NCI-H146 treated with DMSO at 0.1 percent for 48 hours (cell line): Measurements from ENCODE around the gene INSIG2.

Experiments used
- DNase-seq: peaks from one replicate; lab custom pipeline; 2025; ENCODE audit not compliant: unreplicated experiment; lab: John Stamatoyannopoulos, UW

The INSIG2 gene

DNA sequence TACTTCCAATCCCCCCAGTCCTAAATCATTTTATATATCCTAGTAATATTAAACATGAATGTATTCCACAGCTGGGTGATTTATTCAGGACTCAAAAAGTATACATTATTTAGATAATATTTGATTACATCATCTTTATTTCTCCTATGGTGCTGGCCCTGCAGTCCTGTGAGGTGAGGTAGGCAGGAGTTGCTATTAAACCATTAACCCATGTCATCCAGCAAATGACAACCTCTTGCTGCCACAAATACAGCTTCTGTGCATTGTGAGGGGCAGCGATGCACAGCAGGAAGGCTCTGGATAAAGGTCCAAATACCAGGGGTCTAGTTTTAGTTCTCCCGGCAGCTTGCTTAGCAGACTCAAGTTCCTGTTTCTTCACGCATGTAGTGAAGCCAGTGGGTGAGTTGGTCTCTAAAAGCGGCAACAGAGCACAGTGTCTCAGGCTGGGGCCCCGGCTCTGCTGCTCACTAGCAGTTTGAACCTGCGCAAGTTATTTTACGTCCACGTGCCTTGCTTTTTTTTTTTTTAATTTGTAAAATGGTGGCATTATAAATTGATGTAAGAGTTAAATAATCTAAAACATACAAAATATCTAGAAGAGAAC, 36.1 kb downstream of the INSIG2 start:
- no peak for DNase-seq

DNA sequence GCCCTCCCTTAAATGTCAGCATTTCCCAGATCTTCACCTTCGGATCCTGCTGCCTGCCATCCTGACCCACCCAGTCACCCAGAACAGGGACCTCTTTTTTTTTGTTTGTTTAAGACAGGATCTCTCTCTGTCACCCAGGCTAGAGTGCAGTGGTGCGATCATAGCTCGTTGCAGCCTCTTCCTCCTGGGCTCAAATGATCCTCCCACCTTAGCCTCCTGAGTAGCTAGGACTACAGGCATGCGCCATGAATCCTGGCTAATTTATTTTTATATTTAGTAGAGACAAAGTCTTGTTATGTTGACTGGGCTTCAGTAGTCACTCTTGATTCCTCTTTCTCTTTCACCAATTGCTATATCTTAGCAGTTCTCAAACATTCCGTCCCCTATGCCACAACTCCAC, 39.0 kb downstream of the INSIG2 start:
- no peak for DNase-seq

DNA sequence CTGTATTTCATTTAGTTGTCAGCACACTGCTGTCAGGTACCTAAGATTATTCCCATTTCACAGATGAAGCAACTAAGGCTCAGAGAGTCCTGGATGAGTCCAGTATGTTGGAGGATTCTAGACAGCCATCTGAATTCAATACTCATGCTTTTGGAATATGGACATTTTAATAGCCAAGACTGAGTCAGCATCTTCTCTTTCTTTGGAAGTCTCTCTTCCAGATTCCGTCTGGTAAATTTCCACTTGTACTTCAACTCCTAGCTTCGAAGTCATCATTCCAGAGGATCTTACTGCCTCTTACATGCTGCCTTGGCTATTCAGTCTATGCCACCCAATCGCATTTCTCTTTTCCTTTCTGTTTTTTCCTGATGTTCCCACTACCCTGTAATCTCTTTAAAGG, 40.6 kb downstream of the INSIG2 start:
- no peak for DNase-seq

DNA sequence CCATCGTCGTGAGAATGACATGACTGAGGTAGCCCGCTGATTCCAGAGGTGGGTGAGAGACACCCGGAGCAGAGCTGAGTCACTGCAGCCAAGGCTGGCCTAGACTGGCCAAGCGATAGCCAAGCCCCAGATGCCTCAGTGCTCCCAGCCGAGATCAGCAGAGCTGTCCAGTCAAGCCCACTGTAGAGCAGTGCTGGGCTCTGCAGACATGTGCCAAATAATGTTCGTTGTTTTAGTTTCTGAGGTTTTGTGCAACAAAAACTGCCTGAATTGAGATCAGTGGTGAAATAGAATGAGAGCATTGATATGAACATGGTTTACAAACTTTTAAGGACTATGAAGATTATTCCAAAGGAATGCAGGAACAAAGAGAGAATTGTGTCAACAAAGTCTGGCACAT, 42.1 kb downstream of the INSIG2 start:
- DNase-seq: no peak

DNA sequence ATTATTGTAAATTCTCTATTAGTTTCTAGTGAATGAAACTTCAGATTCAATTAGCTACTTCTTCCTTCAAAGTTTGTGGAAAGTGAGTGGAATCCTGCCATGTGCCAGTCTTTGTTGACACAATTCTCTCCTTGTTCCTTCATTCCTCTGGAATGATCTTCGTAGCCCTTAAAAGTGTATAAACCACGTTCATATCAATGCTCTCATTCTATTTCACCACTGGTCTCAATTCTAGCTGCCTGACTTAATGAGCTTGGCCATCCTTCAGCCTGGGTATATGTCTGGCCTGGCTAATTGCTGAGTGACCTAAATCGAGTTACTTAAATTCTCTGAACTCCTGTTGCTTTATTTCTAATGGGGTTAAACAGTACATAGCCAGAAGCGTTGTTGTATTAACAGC, 43.5 kb downstream of the INSIG2 start:
- DNase-seq: no peak

DNA sequence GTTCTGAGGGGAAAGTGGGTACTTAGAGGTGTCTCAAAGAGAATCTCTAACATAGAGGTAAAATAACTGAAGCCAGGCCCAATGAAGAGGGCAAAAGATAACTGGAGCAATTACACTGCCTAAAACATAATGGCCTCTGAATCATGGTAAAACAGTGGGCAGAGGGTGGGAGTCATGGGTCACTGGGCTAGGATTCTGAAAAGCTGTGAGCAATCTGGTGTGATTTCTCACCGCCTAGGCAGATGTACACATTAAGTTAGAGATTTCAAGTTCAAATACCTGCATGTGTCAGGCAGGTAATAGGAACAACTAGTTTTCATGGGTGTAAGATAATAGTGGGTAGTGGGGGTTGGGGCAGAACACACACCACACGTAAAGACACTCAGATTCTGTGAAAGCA, 45.6 kb downstream of the INSIG2 start:
- DNase-seq: no peak

DNA sequence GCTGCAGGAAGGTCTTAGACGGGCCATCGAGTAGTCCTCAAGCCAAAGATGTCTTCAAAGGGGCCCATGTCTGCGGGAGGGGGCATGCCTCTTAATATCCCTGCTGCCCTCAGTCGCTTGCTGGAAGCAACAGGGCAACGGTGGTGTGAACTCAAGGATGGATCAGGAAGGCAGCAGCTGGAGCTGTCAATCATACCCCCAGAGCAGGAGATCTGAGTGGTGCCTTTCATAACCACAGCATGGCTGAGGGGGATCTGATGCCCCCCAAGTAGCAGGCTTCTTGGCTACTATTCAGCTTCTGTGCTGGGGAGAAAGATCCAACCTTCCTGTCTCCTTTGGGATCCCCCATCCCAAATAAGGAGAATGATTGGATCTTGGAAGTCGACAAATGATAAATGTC, 46.4 kb downstream of the INSIG2 start:
- DNase-seq: no peak

DNA sequence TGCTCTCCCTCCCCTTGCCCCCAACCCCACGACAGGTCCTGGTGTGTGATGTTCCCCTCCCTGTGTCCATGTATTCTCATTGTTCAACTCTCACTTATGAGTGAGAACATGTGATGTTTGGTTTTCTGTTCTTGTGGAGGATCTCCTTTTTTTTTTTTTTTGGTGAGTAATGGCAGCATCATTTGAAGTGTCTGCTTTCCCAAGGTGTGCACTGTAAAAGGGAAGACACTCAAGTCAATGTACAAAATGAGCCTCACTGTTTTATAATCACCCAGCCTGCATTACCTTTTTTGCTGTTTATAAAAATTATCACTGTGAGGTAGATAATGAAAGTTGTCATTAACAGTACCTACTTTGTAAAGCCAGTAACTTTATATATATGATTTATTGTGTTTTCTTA, 56.9 kb downstream of the INSIG2 start:
- no peak for DNase-seq

DNA sequence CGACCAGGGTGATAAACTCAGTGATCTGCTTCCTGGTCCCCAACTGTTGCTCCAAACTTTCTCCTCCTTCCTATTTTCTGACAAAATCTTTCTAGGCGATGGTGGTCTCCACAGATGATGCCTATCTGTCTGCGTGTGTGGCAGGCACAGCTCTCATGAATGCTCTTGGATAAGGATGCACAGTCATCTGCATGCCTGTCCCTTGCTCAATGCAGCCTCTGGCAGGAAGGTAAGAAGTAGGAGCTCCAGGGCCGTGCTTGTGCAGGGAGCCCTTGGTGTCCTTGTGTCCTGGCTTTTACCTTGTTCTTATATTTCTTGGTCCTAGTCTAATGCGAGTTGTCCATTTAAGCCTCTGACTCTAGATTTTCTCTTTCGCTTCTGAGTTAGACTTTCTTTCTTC, 57.5 kb downstream of the INSIG2 start:
- DNase-seq: no peak

DNA sequence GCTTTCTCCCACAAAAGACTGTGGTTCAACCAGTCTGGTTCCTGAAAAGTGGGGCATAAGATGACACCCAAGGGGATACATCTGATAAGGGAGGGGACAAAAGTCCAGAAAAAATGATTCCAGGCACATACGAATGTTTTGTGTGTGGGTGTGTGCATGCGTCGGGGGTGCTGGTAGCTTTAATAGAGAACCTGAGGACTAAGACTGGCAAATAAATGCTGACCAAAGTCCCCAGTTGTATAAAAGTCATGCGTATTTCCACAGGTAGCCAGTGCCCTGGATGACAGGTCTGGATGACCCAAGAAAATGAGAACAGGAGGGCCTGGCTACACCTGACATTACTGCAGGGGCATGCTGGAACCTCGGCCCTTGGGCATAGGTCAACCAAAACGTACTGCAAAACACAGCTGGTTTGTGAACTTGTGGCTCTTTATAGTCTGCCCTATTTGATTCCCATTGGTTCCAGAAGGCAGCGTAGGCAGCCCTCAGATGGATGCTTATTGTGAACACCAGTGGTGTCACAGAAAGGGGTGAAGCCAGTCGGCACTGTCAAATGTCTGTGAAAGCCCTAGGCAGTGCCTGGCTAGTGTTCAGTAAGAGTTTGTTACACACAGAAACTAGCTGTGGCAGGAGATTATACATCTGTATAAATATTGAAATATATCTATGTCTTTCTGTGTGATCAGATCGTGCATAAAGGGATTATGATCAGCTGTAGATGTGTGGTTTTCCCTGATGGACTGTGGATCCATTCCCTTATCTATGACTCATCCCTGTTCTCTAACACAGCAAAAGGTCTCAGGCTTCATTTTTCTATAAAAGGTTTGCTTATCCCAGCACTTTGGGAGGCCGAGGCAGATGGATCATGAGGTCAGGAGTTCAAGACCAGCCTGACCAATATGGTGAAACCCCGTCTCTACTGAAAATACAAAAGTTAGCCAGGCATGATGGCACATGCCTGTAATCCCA, 58.3 kb downstream of the INSIG2 start:
- DNase-seq: no peak

DNA sequence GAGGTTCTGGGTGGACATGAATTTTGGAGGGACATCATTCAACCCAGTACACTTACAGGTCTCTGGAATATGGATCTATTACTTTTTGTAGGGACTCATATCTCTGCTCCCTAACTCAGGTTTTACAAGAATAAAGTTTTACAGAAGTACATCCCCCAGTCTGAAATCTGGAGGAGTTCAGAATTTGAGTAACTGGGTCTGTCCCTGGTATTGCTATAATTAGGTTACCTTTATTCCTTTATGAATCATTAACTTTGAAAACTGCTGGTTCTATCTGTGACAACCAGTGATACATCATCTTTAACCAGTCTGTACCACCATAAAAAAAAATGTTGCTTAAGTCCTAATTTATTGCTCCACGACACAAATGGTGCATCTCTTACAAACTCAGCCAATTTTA, 59.9 kb downstream of the INSIG2 start:
- no peak for DNase-seq

DNA sequence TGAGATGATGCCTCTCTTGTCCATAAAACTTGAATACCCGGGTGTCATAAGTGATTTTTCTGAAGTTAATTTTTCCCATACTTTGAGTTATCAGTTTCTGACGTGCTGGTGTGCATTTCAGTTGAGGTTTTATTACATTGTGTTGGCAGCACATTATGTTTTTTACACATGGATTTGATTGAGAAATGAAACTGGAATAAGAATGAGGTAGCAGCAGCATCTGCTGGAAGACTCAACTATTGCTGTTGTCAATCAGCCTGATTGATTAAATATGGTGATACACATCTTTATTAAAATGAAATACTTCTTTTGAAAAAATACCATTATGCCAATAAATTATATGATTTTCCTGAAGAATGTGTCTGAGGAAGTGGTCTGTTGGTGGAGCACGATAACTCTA, 60.5 kb downstream of the INSIG2 start:
- no peak for DNase-seq

DNA sequence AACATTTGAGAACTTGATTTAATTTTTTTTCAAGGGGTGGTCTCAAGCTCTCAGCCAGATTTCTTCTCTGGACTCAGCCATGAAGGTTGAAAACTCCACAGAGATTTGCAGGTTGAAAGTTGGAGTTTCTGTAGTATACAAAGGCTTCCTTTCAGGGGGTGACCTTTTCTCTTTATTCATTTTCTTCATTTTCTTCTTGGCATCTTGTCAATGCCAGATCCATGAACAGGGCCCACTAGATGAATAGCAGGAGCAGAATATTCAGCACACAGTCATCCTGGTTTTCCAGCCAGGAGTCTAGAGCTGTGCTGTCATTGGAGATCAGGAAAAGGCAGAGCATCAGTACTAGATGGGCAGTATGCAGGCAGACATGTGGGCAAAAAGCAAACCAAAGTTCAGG, 62.0 kb downstream of the INSIG2 start:
- no peak for DNase-seq

DNA sequence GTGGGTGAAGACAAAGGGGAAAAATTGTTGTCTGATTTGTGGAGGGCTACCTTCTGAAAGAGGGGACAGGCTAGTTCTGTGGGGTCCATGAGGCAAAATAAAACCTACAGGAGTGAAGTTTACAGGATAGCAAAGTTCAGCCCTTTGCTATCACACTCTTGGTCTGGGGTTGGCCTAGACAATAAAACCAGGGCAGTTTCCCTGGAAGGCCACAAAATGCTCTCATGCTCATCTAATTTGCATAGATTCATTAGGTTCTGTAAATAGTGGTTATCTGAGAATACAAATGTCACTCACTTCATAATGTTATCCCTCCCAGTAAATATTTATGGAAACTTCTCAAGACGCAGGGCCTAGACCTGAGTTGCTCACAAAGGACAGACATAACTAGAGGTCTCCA, 63.6 kb downstream of the INSIG2 start:
- DNase-seq: no peak

DNA sequence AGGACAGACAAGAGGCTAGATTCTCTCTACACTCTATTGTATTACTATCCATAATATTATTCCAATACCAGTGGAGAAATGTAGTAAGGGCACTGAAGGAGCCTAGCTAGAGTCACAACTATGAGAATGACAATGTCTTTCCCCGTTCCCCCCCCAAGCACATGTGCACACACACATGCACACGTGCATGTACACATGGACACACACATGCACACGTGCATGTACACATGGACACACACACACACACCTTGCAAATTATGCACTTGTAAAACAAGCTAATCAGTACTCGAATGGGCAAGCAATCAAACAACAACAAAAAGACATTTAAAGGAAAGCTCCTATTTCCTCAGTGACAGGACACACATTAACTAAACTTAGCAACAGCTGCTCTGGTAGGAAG, 65.2 kb downstream of the INSIG2 start:
- no peak for DNase-seq

DNA sequence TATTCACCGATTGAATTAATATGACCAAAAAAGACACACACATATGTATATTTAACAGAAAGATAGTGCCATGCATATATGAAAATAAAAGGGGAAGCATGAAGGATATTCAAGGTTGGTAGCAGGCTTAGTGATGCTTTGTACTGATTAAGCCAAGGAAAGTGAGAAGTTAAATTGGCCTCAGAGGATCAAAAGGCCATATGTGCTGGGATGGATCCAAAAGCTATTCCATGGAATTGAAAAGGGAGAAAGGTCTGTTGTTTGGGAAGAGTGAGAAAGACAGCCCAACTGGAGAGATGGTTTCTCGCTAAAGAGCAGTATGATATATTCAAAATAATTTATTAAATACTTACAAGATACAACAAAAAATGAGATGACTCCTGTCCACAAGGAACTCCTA, 65.9 kb downstream of the INSIG2 start:
- DNase-seq: no peak
